GM18907 (cell line): Measurements from ENCODE around the gene CERS5.
"Not testable (repeated sequence)": the region's sequence is repeated elsewhere in the genome, so short reads cannot be mapped to it uniquely, and the experiment has no call there.

Experiments
- ATAC-seq: cut with Tn5 transposase; IDR thresholded peaks from one replicate; pipeline ENCODE4 v1.9.1; 2021; ENCODE audit warnings: mild to moderate bottlenecking, moderate library complexity; ENCODE audit not compliant: unreplicated experiment

CERS5 gene

DNA sequence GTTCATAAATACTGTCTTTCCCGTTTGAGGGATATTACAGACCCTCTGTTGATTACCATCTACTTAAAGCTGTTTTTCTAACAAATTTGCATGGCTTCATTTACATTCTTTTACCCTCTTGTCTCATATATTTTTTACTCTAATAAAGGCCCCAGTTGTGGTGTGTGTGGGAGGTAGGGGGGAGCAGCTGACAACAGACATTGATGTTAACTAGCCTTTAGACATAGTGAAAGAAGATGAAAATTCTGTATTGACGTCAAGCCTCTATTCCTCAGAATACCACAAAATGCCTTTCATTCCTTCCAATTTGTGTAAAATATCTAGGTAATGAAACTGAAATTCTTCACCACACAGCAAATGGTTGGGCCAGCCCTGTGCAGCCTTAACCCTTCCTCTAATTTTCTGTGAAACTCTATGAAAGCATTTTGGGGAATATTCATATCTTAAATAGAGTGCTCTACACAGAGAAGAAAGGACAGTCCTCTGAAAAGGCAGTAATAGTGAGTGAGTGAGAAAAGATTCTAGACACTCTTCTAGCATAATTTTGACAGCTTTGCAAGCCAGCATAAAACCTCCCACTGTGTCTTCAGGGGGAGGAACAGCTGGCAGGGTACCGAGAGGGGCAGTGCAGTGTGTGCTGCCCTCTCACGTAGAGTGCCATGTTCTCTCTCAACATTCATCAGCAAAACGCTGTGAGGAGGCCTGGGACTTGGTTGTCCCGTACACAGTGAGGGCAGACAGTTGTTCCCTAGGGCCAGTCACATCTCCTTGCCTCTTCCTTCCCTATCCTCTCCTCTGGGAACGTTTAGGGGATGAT lies 20.1 kb upstream of the CERS5 start:
- peak; percentile 44 for ATAC-seq

DNA sequence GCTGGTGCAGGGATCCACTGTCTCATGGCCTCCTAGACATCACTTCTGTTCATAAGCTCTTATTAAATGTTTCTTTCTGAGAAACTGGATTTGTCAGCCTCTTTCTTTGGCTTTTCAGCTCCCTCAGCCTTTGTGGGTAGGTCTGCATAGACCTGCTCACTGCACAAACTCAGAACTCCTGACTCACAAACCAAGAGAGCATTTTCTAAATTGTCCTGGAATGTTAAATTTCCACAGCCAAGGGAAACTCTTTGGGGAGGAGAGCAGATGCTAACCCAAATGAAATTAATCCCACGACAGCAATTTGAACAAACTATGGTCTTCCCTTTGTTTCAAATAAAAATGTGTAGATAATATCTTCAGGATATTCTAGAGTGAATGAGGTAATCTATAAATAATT lies 19.5 kb upstream of the CERS5 start:
- no peak for ATAC-seq

DNA sequence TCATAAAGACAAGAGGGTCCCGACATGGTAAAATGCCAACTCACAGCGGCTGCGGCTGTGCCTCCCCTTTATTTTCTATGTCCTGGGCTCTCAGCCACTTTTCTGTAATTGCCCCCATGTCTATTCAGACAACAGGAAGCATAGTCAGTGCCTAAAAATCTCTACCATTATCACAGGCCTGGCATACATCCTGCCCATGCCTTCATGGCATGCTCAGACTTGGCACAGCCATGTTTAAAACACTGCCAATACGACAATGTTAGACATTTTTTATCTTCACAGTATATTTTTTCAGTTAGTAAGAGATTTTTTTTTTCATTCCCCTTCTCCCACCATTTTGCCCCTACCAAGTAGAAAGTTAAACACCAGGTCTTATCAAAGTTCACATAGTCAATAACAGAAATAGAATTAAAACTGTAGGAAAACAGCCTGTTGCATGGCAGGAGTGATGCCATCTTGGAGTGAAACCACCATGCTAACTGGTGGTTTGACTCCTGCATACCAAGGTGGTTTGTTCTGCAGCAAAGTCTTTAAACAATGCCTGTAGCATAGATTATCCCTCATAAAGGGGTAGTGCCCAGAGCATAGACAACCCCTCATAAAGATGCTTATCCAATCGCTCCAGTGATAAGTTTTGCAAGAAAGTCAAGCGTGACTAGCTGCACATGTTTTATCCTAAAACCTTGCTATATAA lies 18.9 kb upstream of the CERS5 start:
- ATAC-seq = no peak

DNA sequence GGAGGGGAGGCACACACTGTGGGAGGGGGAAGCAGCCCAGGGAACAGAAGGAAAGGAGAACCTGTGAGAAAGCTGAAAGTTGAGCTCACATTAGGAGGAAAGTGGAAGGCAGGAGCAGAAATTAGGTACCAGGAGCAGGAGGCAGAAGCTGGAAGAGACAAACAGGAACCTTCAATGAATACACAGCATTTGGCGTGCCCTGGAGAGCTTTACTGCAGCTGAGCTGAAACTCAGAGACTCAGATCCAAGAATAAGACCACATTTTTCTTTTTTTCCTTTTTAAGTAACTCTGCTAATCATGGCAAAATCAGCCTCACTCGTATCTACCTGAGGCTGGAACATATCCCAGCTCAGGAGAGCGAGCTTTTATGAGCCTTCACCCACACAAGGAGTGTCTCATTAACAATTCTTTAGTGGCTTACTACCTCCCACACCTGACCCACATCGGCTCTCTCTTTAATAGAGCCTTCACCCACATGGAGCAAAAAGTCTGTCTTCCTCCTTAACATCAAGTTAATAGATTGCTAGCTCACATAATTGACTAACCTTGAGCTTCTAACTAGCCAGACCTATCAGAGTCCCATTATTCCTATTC lies 18.2 kb upstream of the CERS5 start:
- no peak for ATAC-seq

DNA sequence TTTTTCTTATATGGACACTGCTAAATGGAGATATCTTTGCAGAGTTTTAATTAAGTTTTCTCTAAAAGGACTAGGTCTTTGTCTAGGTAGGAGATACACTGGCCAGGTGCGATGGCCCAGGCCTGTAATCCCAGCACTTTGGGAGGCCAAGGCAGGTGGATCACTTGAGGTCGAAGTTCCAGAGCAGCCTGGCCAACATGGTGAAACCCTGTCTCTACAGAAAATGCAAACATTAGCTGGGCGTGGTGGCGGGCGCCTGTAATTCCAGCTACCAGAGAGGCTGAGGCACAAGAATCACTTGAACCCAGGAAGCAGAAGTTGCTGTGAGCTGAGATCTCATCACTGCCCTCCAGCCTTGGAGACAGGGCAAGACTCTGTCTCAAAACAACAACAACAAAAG lies 17.1 kb upstream of the CERS5 start:
- no peak for ATAC-seq

DNA sequence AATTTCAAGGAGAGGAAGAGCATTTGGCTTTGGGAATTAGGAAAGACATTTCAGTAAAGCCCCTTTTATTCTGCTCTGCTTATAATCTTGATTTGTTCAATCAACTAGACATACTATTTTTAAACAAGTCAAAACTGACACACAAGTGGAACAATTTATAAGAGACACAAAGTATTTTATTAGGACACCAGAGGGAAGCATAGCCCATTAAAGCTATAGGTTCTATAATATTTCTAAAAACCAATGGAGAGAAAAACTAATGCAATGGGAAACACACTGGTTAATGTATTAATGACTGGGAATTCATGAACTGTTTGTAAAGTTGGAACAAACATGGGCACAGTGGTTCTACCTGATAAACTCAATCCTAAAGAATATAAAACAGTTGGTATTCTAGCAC lies 15.3 kb upstream of the CERS5 start:
- no peak for ATAC-seq

DNA sequence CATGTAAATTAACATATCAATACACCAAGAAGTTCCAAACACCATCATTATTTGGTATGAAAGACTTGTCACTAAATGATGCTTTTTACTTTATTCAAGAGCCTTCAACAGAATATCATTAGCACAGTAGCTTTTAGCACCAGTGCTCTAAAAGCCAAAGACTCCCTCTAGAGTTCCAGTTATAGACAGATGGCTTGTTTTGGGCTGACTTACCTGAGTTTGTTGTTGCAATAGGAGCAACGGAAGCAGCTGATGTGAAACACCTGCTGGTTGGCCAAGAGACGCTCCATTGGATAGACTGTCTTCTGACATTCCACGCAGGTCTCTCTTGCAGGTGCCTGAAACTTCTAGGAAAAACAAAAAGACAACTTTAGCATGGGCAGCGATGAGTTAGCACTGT lies 14.5 kb upstream of the CERS5 start:
- ATAC-seq = no peak

DNA sequence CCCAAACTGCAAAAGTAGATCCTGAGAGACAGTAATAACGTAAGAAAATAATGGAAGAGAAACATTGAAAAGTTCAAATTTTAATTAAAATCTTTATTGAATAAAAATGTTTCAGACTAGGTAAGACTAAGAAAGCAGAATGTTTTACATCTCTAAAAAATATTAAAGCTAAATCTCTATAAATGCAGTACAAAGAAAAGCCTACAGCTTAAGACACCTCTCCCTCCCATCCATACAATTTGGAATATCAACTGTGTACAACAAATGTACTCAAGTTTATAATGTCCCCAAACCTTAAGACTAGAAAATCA lies 8.5 kb upstream of the CERS5 start:
- no peak for ATAC-seq

DNA sequence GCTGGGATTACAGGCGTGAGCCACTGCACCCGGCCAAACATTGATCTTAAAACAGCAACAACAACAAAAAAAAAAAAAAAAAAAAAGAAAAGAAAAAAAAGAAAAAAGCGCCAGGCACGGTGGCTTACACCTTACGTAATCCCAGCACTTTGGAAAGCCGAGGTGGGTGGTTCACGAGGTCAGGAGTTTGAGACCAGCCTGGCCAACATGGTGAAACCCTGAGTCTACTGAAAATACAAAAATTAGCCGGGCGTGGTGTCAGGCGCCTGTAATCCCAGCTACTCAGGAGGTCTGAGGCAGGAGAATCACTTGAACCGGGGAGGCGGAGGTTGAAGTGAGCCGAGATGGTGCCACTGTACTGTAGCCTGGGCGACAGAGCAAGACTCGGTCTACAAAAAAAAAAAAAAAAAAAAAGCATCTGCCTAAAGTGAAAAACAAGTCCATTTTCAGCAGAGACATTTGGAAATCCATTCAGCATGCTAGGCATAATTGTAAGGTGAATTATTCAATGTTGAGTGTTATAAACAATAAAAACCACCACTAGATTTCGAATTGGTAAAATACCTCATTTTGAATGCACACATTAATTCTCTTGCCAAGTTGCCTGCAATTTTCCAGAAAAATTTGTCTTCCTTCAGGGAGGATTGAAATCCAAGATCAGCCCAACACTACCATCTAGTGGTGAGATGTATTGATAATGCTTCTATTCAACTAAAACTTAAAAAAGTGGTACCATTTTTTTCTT lies 8.0 kb upstream of the CERS5 start:
- ATAC-seq = no peak

DNA sequence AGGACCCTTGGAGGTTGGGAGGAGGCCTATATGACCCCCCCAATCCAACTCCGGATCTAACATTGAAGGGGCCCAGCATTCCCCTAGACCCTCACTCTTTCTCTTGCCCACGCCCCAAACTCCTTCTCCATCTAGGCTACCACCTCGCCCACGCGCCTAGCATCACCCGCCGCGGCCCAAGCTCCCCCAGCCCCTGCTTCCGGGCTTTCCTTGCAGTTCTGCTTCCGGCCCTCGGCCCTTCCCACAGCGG lies 445 bp downstream of the CERS5 start:
- ATAC-seq = no peak

DNA sequence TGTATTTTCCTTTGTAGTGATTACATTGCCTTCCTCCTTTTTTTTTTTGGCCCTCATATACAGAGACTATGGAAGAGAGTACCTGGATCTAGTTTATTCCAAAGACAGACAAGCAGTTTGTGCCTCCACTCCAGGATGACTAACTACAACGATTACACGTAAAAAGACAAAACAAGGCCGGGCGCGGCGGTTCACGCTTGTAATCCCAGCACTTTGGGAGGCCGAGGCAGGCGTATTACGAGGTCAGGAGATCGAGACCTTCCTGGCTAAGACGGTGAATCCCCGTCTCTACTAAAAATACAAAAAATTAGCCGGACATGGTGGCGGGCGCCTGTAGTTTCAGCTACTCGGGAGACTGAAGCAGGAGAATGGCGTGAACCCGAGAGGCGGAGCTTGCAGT lies 2.2 kb downstream of the CERS5 start:
- no peak for ATAC-seq

DNA sequence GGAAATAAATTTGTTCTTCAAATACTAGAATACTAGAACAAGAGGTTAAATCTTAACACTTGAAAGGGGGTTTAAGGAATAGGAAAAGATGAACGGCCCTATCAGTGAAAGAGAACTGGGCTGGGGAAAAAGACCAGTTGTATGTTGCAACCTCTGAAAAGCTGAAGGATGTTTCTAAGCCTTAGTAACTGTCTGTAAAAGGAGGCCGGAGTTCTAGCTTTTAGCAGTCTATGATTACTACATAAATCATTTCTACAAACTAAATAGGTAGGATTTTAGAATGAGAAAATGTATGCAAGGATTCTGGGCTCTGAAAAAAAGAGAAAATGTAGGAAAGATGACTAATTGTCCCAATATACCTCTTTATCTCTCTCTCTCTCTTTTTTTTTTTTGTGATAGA lies 4.9 kb downstream of the CERS5 start:
- no peak for ATAC-seq

DNA sequence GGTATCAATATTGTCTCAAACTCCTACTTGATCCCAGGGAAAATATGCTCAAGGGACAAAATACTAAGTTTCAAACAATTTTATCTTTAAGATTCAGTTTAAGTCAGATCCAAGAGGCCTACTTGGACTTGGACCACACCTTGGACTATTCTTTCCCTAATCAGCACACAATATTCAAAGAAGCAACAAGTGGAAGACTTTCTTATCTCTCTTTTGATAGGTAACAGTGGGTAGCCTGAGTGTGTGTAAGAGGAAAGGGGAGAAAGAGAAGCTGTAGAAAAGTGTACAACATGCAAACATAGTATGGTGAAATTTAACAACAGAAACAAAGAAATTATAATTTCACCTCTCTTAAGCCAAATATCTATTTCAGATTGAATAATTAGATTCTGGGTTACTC lies 6.5 kb downstream of the CERS5 start:
- no peak for ATAC-seq

DNA sequence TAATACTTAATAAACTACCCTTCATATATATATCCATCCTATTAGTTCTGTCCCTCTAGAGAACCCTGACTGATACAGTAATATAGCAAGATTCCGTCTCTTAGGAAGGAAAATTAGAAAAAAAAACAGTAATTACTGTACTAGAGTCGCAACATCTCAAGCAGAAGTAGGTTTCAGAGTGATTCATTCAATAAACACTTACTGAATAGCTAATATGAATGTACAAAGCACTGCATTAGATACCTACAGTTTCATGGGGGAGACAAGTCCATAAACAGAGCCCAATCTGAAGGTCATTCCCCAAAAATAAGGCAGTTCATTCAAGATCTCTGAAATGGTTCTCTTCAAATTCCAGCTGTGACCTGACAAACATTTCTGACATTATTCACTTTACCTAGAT lies 9.9 kb downstream of the CERS5 start:
- ATAC-seq = no peak

DNA sequence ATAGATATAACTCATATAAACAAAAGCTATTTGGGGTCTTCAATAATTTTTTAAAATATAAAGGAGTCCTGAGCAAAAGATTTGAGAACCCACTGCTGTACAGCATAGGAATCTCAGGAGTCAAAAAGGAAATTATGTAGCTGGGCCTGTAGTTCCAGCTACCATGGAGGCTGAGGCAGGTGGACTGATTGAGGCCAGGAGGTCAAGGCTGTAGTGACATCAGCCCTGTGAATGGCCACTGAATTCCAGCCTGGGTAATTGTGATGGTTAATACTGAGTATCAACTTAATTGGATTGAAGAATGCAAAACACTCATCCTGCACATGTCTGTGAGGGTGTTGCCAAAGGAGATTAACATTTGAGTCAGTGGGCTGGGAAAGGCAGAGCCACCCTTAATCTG lies 10.5 kb downstream of the CERS5 start:
- ATAC-seq = no peak

DNA sequence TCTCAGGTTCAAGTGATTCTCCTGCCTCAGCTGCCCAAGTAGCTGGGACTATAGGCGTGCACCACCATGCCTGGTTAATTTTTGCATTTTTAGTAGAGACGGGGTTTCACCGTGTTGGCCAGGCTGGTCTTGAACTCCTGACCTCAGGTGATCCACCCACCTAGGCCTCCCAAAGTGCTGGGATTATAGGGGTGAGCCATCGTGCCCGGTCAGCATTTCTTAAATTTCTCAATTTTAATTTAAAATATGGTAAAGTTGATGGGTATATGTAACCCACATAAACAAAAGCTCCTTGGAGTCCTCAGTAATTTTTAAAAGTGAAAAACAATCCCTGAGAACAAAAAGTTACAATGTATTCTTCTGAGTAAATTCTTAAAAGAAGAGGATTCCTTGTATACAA lies 12.2 kb downstream of the CERS5 start:
- ATAC-seq = not testable (repeated sequence)

DNA sequence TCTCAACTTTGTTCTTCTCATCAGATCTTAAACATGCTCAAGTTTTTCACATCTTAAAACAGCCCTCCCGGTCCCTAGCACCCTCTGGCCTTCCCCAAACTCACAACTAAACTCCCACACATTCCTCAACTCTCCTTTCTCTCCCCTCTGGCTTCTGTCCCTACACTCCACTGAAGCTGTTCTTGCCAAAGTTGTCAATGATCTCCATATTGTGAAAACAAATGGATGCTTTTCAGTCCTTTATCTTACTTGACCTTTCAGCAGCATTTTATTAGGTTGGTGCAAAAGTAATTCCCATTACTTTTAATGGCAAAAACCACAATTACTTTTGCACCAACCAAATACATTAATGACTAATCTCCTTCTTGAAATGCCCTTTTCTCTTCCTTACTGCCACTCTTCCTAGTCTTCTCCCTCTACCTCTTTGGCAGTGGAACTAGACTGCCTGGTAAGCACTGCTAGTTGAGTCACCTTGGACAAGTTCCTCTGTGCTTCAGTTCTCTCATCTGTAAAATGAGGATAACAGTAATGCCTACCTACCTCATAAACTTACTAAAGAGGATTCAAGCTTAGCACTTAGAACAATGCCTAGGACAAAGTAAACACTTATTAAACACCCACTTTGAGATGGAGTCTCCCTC lies 16.0 kb downstream of the CERS5 start:
- ATAC-seq = no peak

DNA sequence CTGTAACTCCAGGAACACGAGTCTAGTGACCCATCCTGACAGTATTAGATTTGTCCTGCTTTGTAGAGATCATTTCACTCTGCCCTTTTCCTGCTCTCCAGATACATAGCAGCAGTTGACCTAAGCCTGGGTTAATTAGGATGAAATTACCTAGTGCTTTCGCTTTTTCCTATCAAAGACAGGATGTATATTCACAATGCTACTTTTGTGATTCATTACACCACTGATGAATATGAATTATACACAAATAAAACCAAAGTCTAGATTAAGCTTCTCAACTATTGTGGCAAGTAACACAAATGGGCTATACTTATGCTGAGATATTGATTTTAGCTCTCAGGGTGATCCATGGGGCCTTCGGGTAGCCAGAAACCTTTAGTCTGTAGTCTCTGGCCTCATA lies 17.9 kb downstream of the CERS5 start:
- ATAC-seq = no peak

DNA sequence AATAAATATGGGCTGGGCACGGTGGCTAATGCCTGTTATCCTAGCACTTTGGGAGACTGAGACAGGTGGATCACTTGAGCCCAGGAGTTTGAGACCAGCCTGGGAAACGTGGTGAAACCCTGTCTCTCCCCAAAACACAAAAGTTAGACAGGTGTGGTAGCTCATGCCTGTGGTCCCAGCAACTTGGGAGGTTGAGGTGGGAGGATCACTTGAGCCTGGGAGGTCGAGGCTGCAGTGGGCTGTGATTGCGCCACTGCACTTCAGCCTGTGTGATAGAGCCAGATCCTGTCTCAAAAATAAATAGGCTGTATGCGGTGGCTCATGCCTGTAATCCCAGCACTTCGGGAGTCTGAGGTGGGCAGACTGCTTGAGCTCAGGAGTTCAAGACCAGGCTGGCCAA lies 19.2 kb downstream of the CERS5 start:
- ATAC-seq = not testable (repeated sequence)

DNA sequence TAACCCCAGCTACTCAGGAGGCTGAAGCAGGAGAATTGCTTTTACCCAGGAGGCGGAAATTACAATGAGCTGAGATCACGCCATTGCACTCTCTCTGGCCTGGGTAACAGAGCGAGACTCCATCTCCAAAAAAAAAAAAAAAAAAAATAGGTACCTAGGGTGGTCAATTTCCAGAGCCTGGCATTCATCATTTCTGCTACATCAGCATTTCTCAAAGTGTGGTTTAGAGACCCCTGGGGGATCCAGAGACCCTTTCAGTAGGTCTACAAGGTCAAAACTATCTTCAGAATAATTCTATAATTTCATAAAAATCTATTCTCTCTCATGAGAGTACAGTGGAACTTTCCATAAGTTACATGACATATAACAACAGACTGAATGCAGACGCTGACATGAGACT lies 19.9 kb downstream of the CERS5 start:
- no peak for ATAC-seq

DNA sequence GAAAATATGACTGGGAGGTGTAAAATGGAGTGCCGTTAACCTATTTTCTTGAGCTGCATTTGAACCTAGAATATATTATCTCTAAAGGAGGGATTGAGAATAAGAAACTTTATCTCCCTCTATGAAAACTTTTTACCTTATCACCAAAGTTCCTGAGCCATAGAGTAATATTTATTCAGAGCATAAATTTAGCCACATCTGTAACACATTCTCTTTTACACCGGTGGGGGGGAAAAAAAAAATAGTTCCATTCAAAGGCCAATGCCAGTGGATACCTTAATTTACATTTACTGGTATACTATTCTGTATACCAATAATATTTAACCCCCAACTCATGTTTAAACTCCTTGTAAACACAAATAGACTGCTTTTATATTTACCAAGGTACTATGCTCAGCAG lies 21.7 kb downstream of the CERS5 start:
- ATAC-seq = no peak

DNA sequence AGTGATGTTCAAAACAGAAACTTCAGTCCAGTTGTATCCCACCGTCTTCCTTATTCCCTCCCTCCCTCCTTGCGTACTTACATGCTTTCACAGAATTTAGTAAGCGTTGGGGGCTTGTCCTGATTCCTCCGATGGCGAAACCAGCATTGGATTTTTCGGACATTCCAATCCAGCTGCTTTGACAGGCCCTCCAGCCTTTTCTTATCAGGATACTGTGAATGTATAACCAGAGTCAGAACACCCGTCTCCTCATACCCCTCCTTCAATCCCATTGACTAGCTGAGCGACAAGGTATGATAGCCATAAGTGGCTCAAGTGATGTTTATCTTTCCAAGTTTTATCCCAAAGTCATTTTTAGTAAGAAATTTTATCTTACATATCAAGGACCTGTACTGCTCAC lies 24.2 kb downstream of the CERS5 start:
- ATAC-seq = no peak
